Bronchial epithelial cell (primary cell): ENCODE data around the gene LRRC27. TPM values are rescaled to one million over a fixed set of nuclear protein-coding genes. Genes with fewer than 3 reads are reported as not detected.

Experiments
- DNase-seq: peaks from one replicate; pipeline ENCODE4 v3.0.0-alpha.2; 2010; ENCODE audit warnings: low read depth
- FAIRE-seq: peaks from 2 replicates; lab custom pipeline; 2011; peaks lifted over from hg19 to GRCh38; lab: Jason Lieb, UNC
- H3K27me3 ChIP-seq: 2 replicates; pipeline ENCODE4 v1.5.1; 2011; ENCODE audit warnings: low read length; ENCODE audit not compliant: control insufficient read depth, insufficient read depth
- H3K36me3 ChIP-seq: 2 replicates; pipeline ENCODE4 v1.5.1; 2011; ENCODE audit warnings: low read length; ENCODE audit not compliant: control insufficient read depth, insufficient read depth
- H3K4me3 ChIP-seq: 2 replicates; pipeline ENCODE4 v1.5.1; 2011; ENCODE audit warnings: mild to moderate bottlenecking, low read depth, low read length, control low read depth
- total RNA-seq: library from RNA; depleted of rRNA; stranded (reverse); fragments of >200 nt; gene quantifications from 2 replicates; pipeline ENCODE4 v1.2.1, GENCODE V29; 2014
- TF ChIP-seq, protein P1 (sequence below): IDR thresholded peaks from 2 replicates; pipeline ENCODE4 v1.5.1; 2011; ENCODE audit warnings: mild to moderate bottlenecking, moderate library complexity, low read length, control low read depth, inconsistent platforms; ENCODE audit not compliant: insufficient read depth, severe bottlenecking

Gene LRRC27
- total RNA-seq, 1 donor from 2014 or later, result 4.7 TPM

DNA sequence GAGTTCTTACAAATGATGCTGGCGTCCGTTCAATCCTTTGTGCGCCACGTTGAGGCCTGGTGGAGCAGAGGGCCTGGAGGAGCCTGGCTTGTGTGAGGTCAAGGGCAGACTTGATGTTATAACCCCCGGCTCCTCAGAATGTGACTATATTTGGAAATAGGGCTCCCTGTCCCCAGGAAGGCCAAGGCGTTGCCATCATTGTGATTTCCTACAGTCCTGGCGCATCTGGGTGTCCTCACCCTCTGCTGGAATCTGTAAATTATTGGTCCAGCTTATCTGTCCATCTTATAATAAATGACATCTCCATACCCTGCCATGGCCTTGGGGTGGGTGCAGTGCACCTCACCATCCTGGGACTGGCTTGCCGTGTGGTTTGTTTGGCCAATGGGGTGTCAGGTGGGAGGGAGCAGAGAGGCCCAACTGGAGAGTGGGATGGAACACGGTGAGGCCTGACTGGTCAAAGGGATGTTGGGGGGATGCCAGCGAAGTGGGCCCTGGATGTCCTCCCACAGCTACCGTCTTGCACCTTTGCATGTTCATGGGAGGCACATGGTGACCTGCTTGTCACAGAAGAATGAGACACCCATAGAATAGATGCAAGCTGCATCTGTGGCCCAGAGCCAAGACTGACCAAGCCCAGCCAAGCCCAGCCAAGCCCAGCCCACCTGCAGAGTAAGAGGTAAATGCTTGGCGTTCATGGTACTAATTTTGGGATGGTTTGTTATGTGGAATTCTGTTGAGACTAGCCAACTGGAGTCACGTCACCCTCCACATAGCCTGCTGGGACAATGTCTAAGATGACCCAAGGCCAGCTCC is 11.1 kb upstream of the LRRC27 start:
- H3K36me3 ChIP-seq, result no peaks in the 10 kb centered on the region
- TF ChIP-seq, protein P1, sequence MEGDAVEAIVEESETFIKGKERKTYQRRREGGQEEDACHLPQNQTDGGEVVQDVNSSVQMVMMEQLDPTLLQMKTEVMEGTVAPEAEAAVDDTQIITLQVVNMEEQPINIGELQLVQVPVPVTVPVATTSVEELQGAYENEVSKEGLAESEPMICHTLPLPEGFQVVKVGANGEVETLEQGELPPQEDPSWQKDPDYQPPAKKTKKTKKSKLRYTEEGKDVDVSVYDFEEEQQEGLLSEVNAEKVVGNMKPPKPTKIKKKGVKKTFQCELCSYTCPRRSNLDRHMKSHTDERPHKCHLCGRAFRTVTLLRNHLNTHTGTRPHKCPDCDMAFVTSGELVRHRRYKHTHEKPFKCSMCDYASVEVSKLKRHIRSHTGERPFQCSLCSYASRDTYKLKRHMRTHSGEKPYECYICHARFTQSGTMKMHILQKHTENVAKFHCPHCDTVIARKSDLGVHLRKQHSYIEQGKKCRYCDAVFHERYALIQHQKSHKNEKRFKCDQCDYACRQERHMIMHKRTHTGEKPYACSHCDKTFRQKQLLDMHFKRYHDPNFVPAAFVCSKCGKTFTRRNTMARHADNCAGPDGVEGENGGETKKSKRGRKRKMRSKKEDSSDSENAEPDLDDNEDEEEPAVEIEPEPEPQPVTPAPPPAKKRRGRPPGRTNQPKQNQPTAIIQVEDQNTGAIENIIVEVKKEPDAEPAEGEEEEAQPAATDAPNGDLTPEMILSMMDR, result no peak
- FAIRE-seq, result no peak
- DNase-seq, result no peak
- H3K4me3 ChIP-seq, result no peak overlapping the region
- H3K27me3 ChIP-seq, result no peaks in the 10 kb centered on the region

DNA sequence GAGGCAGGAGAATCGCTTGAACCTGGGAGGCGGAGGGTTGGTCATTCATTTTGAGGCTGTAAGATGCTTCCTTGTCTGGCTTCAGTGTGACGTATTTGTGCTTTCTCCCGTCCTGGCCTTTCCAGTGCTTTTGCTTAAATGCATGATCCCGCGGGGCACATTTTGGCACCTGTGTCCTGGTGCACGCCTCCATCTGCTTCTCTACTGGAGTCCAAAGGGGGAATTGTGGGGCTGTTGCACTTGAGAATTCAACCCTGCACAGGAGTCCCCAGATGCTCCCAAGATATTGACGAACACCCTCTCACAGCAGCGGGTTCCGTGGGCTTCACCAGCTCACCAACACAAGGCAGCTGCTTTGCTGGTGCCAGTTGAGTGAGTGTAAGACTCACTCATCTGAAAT is 10.3 kb upstream of the LRRC27 start:
- Histone ChIP-seq H3K36me3 (no peaks in the 10 kb centered on the region), H3K4me3 (no peak overlapping the region), H3K27me3 (no peaks in the 10 kb centered on the region)
- DNase-seq (no peak), FAIRE-seq (no peak)
- TF ChIP-seq, protein P1, result no peak

DNA sequence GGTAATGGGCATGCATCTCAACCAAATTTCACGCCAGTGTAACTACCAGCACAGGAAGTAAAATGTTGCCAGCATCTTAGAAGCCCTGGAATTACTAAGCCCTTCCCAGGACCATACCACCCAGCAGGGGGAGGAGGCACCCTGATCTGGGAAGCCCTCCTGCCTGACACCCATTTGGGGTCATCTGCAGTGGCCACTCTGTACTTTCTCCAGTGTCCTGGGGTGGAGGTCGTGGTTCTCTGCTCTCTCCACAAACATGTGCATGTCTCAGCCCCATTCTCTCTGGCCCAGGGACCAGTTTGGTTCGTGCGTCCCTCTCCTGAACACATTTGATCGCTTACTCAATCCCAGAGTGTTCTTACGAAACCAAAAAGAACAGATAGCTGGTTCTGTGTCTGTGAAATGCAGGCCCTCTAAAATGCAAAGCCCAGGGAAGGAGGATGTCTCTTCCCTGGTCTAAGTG is 9.4 kb upstream of the LRRC27 start:
- Histone ChIP-seq H3K36me3 (no peaks in the 10 kb centered on the region), H3K4me3 (no peak overlapping the region), H3K27me3 (no peaks in the 10 kb centered on the region)
- DNase-seq (no peak), FAIRE-seq (no peak)
- TF ChIP-seq, protein P1, result peak; percentile 10

DNA sequence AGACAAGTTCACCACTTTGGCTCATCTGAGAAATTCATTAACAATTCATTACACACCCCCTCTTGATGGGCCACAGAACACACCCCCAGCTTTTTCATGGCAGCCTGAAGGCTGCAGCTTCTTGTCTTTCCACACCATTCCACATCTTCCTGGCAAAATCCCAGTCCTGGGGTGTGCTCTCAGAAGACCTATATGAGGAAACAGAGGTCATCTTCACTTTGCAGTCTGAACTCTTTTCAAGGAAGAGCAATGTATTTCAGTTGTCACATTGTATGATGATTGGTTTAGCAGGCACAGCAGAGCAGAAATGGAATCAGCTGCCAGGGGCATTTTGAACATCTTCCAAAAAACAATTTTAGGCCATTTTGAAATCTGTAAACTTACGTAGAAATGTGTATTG is 7.8 kb upstream of the LRRC27 start:
- no peak overlapping the region for H3K4me3 ChIP-seq
- H3K27me3 ChIP-seq, result no peaks in the 10 kb centered on the region
- FAIRE-seq (no peak), DNase-seq (no peak)
- TF ChIP-seq, protein P1, result no peak
- H3K36me3 ChIP-seq, result no peaks in the 10 kb centered on the region

DNA sequence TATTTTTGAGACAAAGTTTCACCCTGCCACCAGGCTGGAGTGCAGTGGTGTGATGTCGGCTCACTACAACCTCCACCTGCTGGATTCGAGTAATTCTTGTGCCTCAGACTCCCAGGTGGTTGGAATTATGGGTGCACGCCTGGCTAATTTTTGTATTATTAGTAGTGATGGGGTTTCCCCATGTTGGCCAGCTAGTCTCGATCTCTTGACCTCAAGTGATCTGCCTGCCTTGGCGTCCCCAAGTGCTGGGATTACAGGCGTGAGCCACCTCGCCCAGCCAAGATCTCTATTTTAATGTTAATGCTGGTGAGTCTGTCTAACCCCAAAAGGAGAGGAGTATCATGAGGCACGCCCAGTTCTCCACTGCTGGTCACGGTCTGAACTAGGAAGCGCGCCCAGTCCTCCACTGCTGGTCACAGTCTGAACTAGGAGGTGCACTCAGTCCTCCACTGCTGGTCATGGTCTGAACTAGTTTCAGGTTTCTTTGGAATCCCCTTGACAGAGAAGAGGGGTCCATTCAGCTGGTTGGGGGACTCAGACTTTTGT is 5.6 kb upstream of the LRRC27 start:
- TF ChIP-seq, protein P1, result no peak
- FAIRE-seq (no peak), DNase-seq (no peak)
- Histone ChIP-seq H3K36me3 (no peaks in the 10 kb centered on the region), H3K4me3 (no peak overlapping the region), H3K27me3 (no peaks in the 10 kb centered on the region)
